ENCODE data around the gene ZNF317.

The ZNF317 gene

GRCh38 chr19:9140159-9140874 lies at the start of gene ZNF317:
Gene ZNF317, plus strand, starts transcription at chr19:9140397. Its CDS starts 15,620 bp downstream, at chr19:9156017.
- H3K9me3 Mint-ChIP-seq, result no peaks in the 10 kb centered on the region
- H3K27me3 Mint-ChIP-seq, result no peaks in the 10 kb centered on the region
- peak within 1 kb of the TSS; percentile 94 for H3K4me3 Mint-ChIP-seq
- peaks cover 42% of the 10 kb centered on the region for H3K4me1 Mint-ChIP-seq
- H3K27ac Mint-ChIP-seq, result peak within 1 kb of the TSS; percentile 97
- peaks cover 21% of the 10 kb centered on the region for H3K36me3 Mint-ChIP-seq

DNA sequence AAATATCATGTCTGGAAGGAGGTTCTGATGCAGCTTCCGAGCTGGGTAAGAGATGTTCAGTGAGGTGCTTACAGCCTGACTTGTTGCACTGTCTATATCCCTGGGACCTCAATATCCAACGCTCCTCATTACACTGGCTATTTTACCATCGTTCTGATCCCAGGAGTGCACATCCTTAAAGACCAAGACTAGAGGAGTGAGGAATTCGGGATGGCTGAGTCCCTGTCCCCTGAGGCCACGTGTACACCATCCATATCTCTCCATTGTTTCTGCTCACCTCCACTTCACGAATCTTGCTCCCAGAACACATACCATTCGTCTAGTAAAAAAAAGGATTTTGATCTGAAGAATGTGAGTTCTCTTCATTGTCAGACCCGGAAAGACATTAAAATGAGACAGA lies 32.8 kb upstream of the ZNF317 start, which contains the start of gene OR7G2:
OR7G2 (minus strand) TSS at position 101 of the 400 bp plus-strand sequence. CDS start 4,232 bp downstream, outside the sequence.
- Mint-ChIP-seq H3K36me3 (no peaks in the 10 kb centered on the region), H3K4me1 (no peaks in the 10 kb centered on the region), H3K9me3 (no peaks in the 10 kb centered on the region), H3K27me3 (peaks cover 4% of the 10 kb centered on the region), H3K4me3 (no peak within 1 kb of the TSS), H3K27ac (no peak within 1 kb of the TSS)

- Mint-ChIP-seq H3K36me3 (no peaks in the 10 kb centered on the region), H3K27ac (no peak overlapping the region), H3K4me3 (no peak overlapping the region), H3K9me3 (no peaks in the 10 kb centered on the region), H3K27me3 (peaks cover 5% of the 10 kb centered on the region), H3K4me1 (no peaks in the 10 kb centered on the region)
Measured at GRCh38 chr19:9109959-9110358, 30.2 kb upstream of the ZNF317 start.

DNA sequence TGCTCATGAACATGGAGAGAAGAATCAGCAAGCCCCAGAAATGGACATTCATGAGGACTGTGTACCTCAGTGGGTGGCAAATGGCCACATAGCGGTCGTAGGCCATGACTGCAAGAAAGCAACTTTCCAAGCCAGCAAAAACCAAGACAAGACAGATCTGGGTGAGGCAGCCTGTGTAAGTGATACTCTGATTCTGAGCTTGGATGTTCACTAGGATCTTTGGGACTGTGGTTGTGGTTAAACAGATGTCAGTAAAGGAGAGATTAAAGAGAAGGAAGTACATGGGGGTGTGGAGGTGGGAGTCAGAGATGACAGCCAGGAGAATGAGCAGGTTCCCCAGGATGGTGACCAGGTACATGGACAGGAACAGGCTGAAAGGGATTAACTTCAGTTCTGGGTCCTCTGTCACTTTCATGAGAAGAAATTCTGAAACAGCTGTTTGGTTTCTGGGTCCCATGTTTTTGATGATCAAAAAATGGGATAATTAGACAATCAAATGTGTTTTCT lies 24.8 kb upstream of the ZNF317 start, which contains the start of gene OR7G1:
OR7G1 (minus strand) TSS at position 457 of the 507 bp plus-strand sequence; CDS start at position 457, 0 bp downstream.
- Mint-ChIP-seq H3K36me3 (no peaks in the 10 kb centered on the region), H3K27ac (no peak within 1 kb of the TSS), H3K9me3 (no peaks in the 10 kb centered on the region), H3K4me3 (no peak within 1 kb of the TSS), H3K27me3 (peaks cover 14% of the 10 kb centered on the region), H3K4me1 (no peaks in the 10 kb centered on the region)

GRCh38 chr19:9116547-9116946 lies 23.6 kb upstream of the ZNF317 start:
- no peak overlapping the region for H3K4me3 Mint-ChIP-seq
- no peaks in the 10 kb centered on the region for H3K9me3 Mint-ChIP-seq
- H3K36me3 Mint-ChIP-seq, result no peaks in the 10 kb centered on the region
- peaks cover 16% of the 10 kb centered on the region for H3K27me3 Mint-ChIP-seq
- no peaks in the 10 kb centered on the region for H3K4me1 Mint-ChIP-seq
- H3K27ac Mint-ChIP-seq, result no peak overlapping the region

- Mint-ChIP-seq H3K4me3 (no peak within 1 kb of the TSS), H3K27me3 (peaks cover 11% of the 10 kb centered on the region), H3K4me1 (peaks cover 8% of the 10 kb centered on the region), H3K36me3 (no peaks in the 10 kb centered on the region), H3K9me3 (no peaks in the 10 kb centered on the region), H3K27ac (peak within 1 kb of the TSS; percentile 56)
Measured at GRCh38 chr19:9126900-9127405, 13.2 kb upstream of the ZNF317 start, which contains the start of gene OR7G3. Gene OR7G3, minus strand, starts transcription at chr19:9126950. Its CDS starts 0 bp downstream, at chr19:9126950.

- peaks cover 8% of the 10 kb centered on the region for H3K4me1 Mint-ChIP-seq
Measured at GRCh38 chr19:9128171-9128570, 12.0 kb upstream of the ZNF317 start.

DNA sequence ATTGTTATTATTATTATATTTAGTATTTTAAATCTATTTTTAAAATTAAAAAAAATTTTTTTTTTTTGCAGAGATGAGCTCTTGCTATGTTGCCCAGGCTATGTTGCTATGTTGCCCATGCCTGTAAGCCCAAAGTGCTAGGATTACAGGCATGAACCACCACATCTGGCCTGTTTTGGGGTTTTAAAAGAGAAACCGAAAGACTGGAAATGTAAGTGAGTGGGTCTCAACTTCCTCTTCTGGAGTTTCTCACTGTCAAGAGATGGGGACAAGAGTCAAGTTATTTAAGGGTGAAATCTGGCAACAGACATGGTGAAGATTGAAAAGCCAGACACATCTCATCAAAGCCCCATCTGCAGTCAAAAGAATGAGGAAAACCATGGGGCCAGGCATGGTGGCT lies 9.2 kb upstream of the ZNF317 start:
- H3K27ac Mint-ChIP-seq, result no peak overlapping the region

More at GRCh38 chr19:9128171-9128570, 12.0 kb upstream of the ZNF317 start:
- Mint-ChIP-seq H3K27ac (no peak overlapping the region), H3K27me3 (peaks cover 9% of the 10 kb centered on the region), H3K36me3 (no peaks in the 10 kb centered on the region), H3K9me3 (no peaks in the 10 kb centered on the region), H3K4me3 (no peak overlapping the region)

GRCh38 chr19:9132422-9132821 lies 7.8 kb upstream of the ZNF317 start:
- no peaks in the 10 kb centered on the region for H3K9me3 Mint-ChIP-seq
- H3K4me3 Mint-ChIP-seq, result no peak overlapping the region
- H3K36me3 Mint-ChIP-seq, result no peaks in the 10 kb centered on the region
- H3K27me3 Mint-ChIP-seq, result peaks cover 2% of the 10 kb centered on the region
- H3K27ac Mint-ChIP-seq, result no peak overlapping the region
- H3K4me1 Mint-ChIP-seq, result peaks cover 13% of the 10 kb centered on the region

More for the DNA sequence above, 9.2 kb upstream of the ZNF317 start:
- Mint-ChIP-seq H3K9me3 (no peaks in the 10 kb centered on the region), H3K4me1 (peaks cover 8% of the 10 kb centered on the region), H3K4me3 (no peak overlapping the region), H3K36me3 (no peaks in the 10 kb centered on the region), H3K27me3 (peaks cover 5% of the 10 kb centered on the region)

DNA sequence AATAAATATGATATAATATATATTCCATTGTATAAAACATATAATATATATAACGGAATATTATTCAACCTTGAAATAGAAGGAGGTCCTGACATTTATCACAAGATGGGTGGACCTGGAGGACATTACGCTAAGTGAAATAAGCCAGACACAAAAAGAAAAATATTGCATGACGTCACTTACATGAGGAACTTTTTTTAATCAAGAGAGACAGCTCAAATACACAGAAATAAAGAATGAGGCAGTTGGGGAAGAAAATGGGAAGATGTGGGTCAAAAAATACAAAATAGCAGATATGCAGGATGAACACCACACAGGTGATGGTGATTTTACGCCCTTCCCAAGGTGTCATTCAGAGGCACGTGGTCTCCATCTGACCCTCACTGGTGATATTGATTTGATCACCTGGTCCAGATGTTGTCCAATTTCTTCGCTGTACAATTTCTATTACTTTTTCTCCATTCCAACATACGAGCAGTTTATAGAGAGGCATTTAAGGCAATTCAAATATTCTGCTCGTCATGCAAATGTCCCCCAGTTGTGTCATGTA lies 513 bp upstream of the ZNF317 start:
- H3K9me3 Mint-ChIP-seq, result no peaks in the 10 kb centered on the region
- H3K36me3 Mint-ChIP-seq, result peaks cover 17% of the 10 kb centered on the region
- peak overlapping the region; percentile 97 for H3K27ac Mint-ChIP-seq
- peaks cover 42% of the 10 kb centered on the region for H3K4me1 Mint-ChIP-seq
- no peaks in the 10 kb centered on the region for H3K27me3 Mint-ChIP-seq
- H3K4me3 Mint-ChIP-seq, result peak overlapping the region; percentile 94

DNA sequence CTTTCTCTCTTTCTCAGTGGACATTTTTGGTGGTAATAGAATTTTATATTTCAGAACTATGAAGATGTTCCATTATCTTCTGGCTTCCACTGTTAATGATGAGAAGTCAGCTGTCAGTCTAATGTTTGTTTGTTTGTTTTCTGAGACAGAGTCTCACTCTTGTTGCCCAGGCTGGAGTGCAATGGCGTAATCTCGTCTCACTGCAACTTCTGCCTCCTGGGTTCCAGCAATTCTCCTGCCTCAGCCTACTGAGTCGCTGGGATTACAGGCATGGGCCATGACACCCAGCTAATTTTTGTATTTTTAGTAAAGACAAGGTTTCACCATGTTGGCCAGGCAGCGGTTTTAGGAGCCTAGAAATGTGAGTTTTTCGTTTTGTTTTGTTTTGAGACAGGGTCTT lies 4.7 kb downstream of the ZNF317 start:
- peaks cover 48% of the 10 kb centered on the region for H3K36me3 Mint-ChIP-seq
- H3K27me3 Mint-ChIP-seq, result no peaks in the 10 kb centered on the region
- H3K27ac Mint-ChIP-seq, result no peak overlapping the region
- H3K4me3 Mint-ChIP-seq, result no peak overlapping the region
- H3K9me3 Mint-ChIP-seq, result peaks cover 5% of the 10 kb centered on the region
- H3K4me1 Mint-ChIP-seq, result peaks cover 61% of the 10 kb centered on the region

DNA sequence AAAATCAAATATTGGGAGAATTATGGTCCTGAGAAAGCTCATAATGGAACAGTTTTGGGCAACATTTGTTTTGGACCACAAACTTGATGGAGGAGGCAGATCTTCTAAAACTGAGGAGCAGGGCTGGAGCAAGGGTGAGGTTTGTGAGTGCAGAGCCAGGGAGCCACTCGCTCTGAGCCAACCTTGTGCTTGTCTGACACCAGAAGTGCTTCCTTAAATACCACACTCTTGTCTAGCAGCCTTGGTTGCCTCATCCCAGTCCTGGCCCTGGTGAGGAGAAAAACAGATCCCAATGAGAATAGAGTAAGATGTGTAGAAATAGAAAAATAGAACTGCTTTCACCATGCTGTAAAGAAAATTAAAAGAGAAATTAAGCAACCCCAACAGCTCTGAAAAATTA lies 6.7 kb downstream of the ZNF317 start:
- H3K36me3 Mint-ChIP-seq, result peaks cover 62% of the 10 kb centered on the region
- peaks cover 10% of the 10 kb centered on the region for H3K9me3 Mint-ChIP-seq
- no peaks in the 10 kb centered on the region for H3K27me3 Mint-ChIP-seq
- H3K4me1 Mint-ChIP-seq, result peaks cover 69% of the 10 kb centered on the region
- peak overlapping the region; percentile 30 for H3K4me3 Mint-ChIP-seq
- H3K27ac Mint-ChIP-seq, result no peak overlapping the region

DNA sequence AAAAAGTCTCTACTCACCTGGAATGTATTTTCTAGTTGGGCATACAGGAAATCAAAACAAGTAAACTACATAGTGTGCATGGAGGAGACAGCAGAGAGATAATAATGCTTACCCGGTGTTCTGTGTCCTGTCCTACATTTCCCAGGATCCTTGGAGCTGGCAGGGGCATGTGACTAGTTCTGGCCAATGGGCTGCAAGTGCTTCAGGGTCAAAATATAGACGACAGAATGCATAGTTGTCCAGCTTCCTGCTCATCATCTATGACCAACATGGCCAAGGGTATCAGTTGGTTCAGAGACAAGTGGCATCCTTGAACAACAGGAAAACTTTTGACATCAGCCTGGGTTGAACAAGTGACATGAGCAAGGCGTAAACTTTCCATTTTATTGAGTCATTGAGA lies 8.5 kb downstream of the ZNF317 start:
- peaks cover 66% of the 10 kb centered on the region for H3K4me1 Mint-ChIP-seq

DNA sequence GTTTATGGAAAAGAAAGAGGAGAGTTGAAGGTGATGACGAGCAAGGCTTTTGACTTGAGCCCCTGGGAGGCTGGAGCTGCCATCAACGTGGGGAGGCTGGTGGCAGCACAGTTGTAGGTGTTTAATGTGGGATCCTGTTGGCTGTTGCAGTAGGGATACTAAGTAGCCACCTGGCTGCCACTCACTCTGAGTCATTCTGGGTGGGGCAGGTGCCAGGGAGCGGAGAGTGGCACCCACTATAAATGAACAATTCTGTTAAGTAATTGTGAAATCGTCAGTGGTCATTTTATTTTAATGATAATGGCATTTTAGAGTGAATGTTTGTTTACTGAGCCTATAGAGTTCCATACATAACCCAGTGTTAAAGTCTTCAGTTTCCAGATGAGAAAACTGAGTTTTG lies 9.8 kb downstream of the ZNF317 start:
- Mint-ChIP-seq H3K4me1 (peaks cover 69% of the 10 kb centered on the region), H3K36me3 (peaks cover 72% of the 10 kb centered on the region), H3K4me3 (no peak overlapping the region), H3K9me3 (peaks cover 23% of the 10 kb centered on the region), H3K27me3 (no peaks in the 10 kb centered on the region), H3K27ac (no peak overlapping the region)

More for the DNA sequence above, 8.5 kb downstream of the ZNF317 start:
- Mint-ChIP-seq H3K27me3 (no peaks in the 10 kb centered on the region), H3K4me3 (no peak overlapping the region), H3K36me3 (peaks cover 69% of the 10 kb centered on the region), H3K27ac (peak overlapping the region; percentile 65), H3K9me3 (peaks cover 21% of the 10 kb centered on the region)

DNA sequence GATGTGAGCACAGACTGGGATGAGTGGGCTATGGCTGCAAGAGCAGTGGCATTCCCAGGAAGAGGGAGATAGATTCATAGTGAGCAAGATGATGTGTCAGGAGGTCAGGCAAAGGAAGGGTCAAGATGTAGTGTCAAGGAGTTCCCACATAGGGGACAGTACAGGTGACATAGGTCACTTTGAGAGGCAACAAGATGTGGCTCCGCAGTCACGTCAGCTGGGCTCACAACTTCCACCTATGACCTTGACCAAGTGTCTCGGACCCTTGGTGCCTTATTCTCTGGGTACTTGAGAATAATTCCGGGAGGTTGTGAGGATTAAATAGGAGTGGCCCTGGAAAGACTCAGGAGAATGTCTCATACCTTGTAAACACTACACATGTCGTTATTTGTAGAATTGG lies 10.5 kb downstream of the ZNF317 start:
- Mint-ChIP-seq H3K27ac (no peak overlapping the region), H3K27me3 (no peaks in the 10 kb centered on the region), H3K4me3 (no peak overlapping the region), H3K9me3 (peaks cover 20% of the 10 kb centered on the region), H3K36me3 (peaks cover 72% of the 10 kb centered on the region), H3K4me1 (peaks cover 75% of the 10 kb centered on the region)

DNA sequence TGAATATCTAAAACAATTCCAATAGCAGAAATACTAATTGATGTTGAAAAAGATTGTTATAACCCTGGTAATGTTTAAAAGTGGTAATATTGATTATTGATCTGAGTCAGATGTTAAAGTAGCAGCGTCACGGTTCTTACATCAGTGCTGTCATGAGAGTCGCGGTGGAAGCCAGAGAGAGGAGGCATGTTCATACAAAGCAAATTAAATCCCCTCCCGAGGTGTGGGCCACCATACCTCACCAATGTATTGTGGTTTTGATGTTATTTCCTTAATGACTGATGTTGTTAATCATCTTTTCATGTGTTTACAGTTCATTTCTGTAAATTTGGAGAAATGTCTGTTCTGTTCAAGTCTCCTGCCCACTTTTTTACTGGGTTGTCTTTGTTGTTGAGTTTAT lies 11.2 kb downstream of the ZNF317 start:
- peaks cover 75% of the 10 kb centered on the region for H3K36me3 Mint-ChIP-seq
- no peak overlapping the region for H3K4me3 Mint-ChIP-seq
- peaks cover 75% of the 10 kb centered on the region for H3K4me1 Mint-ChIP-seq
- no peak overlapping the region for H3K27ac Mint-ChIP-seq
- peaks cover 18% of the 10 kb centered on the region for H3K9me3 Mint-ChIP-seq
- H3K27me3 Mint-ChIP-seq, result no peaks in the 10 kb centered on the region

Measured in activated naive CD4-positive, alpha-beta T cell treated with anti-CD3 and anti-CD28 coated beads, Interleukin-2, amount 50 U/mL, for 24 hours (primary cell).